Mucosa of descending colon (tissue), 3 donors: ENCODE measurements around the gene CDKL5. TPM values are rescaled to one million over a fixed set of nuclear protein-coding genes. Genes with fewer than 3 reads are reported as not detected.
A peak's percentile ranks its signal among the peaks of the same experiment; 100 is the strongest.

ENCODE experiments used
- ATAC-seq: fragments of 200-7000 bp; cut with Tn5 transposase; one replicate; pipeline ENCODE4 v1.9.1; 2020; ENCODE audit warnings: mild to moderate bottlenecking, moderate library complexity
- DNase-seq, 3 donors: peaks; one replicate each; pipeline ENCODE4 v3.0.0-alpha.2; 2020
- H3K36me3 ChIP-seq: fragments of 200-600 bp; one replicate; pipeline ENCODE4 v1.8.0; 2021; ENCODE audit warnings: low read depth, mild to moderate bottlenecking
- H3K4me1 ChIP-seq: fragments of 200-600 bp; one replicate; pipeline ENCODE4 v1.8.0; 2021; ENCODE audit warnings: low read depth, mild to moderate bottlenecking
- H3K4me3 ChIP-seq: fragments of 200-600 bp; one replicate; pipeline ENCODE4 v1.8.0; 2021; ENCODE audit warnings: mild to moderate bottlenecking
- H3K9me3 ChIP-seq: fragments of 200-600 bp; one replicate; pipeline ENCODE4 v1.8.0; 2021; ENCODE audit warnings: mild to moderate bottlenecking
- intact Hi-C, 2 donors: fragments of 100-400 bp; cut with DNase I in 1 of 2; cut with micrococcal nuclease in 1 of 2; formaldehyde crosslinking; loops; one replicate each; pipeline versions ENCODE4 v1.11.0 to v1.11.1; 2022; cut with DNase I, micrococcal nuclease
- total RNA-seq, 3 donors: library from RNA; stranded (reverse); fragmentation: NEBNext Ultra II Directional in 2 of 3; extraction: Animal tissue kit (Norgen Biotek cat#: 25700) in 2 of 3; gene quantifications; one replicate each; pipeline versions ENCODE4 v1.2.1 to v1.2.4, GENCODE V29; 2021 to 2023
- TF ChIP-seq, protein P1 (sequence below): fragments of 200-600 bp; IDR thresholded peaks from one replicate; pipeline ENCODE4 v1.8.0; 2022; ENCODE audit warnings: antibody characterized with exemption, mild to moderate bottlenecking
- donor health status: DM: no; HTN: no; CAD: no; lungs with moderate emphysema.
- donor health status: DM: no; HTN: no; CAD: no.
- donor health status: DM: no; HTN: yes; CAD: no.

CDKL5 gene
- total RNA-seq, 3 donors from 2014 or later = 4.0 to 7.5 (median 4.4) TPM

DNA sequence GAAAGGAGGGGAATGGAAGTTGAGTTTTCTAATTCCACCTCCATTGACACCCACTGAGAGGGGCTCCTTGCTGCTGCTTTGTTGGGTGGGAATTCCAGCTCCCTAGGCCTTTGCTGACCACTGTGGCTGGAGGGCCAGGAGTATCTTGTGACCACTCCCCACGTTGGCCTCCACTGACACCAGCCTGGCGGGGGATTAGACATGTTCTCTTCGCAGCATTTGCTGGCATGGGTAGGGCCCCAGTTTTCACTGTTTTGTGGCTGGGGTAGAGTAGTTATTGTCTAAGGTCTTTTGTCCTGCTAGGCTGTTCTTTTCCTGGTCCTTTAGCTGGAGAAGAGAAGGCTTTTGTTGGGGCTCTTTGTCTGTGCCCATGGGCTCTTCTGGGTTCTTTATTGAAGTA, 116.7 kb downstream of the CDKL5 start:
- ATAC-seq (no peak), DNase-seq (no peak)
- intact Hi-C loops = no loop called here
- Histone ChIP-seq H3K9me3 (no peaks in the 10 kb centered on the region), H3K4me3 (no peak overlapping the region), H3K4me1 (no peaks in the 10 kb centered on the region), H3K36me3 (no peaks in the 10 kb centered on the region)
- TF ChIP-seq, protein P1, sequence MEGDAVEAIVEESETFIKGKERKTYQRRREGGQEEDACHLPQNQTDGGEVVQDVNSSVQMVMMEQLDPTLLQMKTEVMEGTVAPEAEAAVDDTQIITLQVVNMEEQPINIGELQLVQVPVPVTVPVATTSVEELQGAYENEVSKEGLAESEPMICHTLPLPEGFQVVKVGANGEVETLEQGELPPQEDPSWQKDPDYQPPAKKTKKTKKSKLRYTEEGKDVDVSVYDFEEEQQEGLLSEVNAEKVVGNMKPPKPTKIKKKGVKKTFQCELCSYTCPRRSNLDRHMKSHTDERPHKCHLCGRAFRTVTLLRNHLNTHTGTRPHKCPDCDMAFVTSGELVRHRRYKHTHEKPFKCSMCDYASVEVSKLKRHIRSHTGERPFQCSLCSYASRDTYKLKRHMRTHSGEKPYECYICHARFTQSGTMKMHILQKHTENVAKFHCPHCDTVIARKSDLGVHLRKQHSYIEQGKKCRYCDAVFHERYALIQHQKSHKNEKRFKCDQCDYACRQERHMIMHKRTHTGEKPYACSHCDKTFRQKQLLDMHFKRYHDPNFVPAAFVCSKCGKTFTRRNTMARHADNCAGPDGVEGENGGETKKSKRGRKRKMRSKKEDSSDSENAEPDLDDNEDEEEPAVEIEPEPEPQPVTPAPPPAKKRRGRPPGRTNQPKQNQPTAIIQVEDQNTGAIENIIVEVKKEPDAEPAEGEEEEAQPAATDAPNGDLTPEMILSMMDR = no peak

DNA sequence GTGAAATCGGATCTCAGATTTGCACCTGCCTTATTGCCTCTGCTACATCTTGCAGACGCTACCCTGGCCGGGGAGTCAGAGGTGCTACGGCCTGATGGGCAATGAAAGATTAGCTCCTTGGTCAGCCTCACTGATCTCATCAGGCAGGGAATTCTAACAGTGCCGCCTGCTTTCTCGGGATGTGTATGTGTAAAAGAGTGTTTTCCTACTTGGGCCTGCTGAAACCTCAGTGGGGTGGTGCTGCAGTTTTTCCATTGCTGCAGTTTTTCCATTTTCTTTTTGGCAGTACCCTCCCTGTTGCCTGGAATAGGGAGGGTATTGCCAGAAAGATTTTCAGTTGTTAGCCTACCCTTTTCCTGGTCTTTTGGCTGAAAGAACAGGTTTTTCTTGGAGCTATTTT, 117.5 kb downstream of the CDKL5 start:
- TF ChIP-seq, protein P1 = no peak
- Histone ChIP-seq H3K9me3 (no peaks in the 10 kb centered on the region), H3K4me1 (no peaks in the 10 kb centered on the region), H3K36me3 (no peaks in the 10 kb centered on the region), H3K4me3 (no peak overlapping the region)
- DNase-seq (no peak), ATAC-seq (no peak)
- intact Hi-C loops = no loop called here

DNA sequence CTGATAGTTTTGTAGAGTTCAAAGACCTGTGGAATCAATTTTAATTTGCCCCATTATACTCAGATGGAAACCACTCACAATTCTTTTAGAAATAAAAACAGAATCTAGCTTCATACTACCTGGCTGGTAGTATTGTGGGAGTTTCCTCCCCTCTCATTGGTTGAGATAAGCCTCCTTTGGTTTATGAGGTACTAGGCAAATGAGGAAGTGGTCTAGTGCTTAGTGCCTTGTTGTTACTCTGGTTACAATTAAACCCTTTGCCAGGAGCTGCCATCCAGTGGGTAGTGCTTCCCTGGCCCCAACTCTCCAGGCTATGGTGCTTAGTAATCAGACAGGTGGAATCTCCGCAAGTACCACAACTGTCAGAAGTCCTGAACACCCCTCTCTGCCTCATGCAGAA, 118.3 kb downstream of the CDKL5 start:
- H3K36me3 ChIP-seq = no peaks in the 10 kb centered on the region
- H3K4me3 ChIP-seq = no peak overlapping the region
- H3K9me3 ChIP-seq = no peaks in the 10 kb centered on the region
- ATAC-seq = peak; percentile 77
- no peak for DNase-seq
- no peaks in the 10 kb centered on the region for H3K4me1 ChIP-seq
- TF ChIP-seq, protein P1 = no peak
- intact Hi-C loops = no loop called here

DNA sequence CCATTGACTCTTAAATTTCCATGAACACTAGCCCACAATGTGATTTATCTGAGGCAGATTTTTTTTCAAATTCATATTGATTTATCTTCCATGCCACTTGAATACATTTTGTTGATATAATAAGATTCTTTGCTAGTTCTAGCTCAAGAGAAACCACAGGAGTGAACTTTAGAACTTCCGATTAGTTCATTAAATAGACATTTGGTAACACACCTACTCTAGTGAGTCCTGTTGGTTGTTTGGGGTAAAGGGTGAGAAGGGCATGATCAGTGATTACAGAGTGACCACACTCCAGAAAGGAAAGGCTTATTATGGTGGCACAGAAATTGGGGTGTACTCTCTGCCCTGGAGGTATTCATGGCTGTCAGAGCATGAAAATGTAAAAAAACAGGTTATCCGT, 120.4 kb downstream of the CDKL5 start:
- TF ChIP-seq, protein P1 = no peak
- Histone ChIP-seq H3K4me3 (no peak overlapping the region), H3K36me3 (no peaks in the 10 kb centered on the region), H3K4me1 (no peaks in the 10 kb centered on the region), H3K9me3 (no peaks in the 10 kb centered on the region)
- DNase-seq = no peak
- intact Hi-C loops = no loop called here
- no peak for ATAC-seq

DNA sequence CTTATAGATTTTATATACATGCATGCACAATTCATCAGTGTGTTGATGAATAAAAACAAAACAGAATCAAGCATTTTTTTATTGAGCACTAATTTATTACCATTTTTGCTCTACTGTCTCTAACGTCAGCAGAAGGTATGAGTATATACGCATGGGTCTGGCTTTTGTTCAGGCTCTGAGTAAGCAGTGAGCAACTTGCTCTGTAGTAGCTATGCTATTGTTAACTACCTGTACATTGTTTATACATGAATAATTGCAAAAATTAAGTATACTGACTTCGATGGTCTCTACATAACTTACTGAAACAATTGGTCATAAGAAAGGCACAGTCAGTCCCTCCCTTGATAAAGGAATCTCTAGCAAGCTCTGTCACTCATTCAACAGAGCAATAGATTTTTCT, 123.6 kb downstream of the CDKL5 start:
- no peak for DNase-seq

More for the DNA sequence above, 123.6 kb downstream of the CDKL5 start:
- Histone ChIP-seq H3K36me3 (no peaks in the 10 kb centered on the region), H3K4me3 (no peak overlapping the region), H3K4me1 (no peaks in the 10 kb centered on the region), H3K9me3 (no peaks in the 10 kb centered on the region)
- ATAC-seq = no peak
- intact Hi-C loops = no loop called here
- TF ChIP-seq, protein P1 = no peak
